HG03097 (cell line): Measurements from ENCODE around the gene RNF11.
"Not testable (repeated sequence)": the region's sequence is repeated elsewhere in the genome, so short reads cannot be mapped to it uniquely, and the experiment has no call there.

Experiments
- ATAC-seq: cut with Tn5 transposase; IDR thresholded peaks from one replicate; pipeline ENCODE4 v1.9.1; 2021; ENCODE audit not compliant: unreplicated experiment, low FRiP score

The RNF11 gene

DNA sequence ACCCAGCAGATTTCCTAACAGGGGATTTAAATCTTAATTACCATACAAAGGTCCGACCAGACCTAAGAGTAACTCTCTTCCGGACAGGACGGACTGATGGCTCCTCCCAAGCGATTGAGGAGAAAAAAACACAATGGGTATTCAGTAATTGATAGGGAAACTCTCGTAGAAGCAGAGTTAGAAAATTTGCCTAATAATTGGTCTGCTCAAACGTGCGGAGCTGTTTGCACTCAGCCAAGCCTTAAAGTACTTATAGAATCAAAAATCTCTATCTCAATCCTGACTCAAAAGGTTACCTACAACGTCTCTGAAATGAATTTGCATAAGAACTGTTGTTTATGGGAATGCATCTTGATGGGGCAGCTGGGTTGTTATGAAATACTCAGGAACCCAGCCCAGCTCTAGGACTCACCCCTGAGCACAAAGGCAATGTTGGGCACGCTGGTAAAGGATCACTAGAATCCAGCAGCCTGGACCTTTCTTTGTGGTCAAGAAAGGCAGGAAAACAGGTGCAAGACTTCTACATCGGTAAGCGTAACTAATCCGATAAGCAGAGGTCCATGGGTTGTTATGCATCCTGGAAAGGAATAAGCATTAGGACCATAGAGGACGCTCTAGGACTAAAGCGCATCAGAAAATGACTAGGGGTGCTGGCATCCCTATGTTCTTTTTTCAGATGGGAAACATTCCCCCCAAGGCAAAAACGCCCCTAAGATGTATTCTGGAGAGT is 8.7 kb upstream of the RNF11 start:
- ATAC-seq, result not testable (repeated sequence)

DNA sequence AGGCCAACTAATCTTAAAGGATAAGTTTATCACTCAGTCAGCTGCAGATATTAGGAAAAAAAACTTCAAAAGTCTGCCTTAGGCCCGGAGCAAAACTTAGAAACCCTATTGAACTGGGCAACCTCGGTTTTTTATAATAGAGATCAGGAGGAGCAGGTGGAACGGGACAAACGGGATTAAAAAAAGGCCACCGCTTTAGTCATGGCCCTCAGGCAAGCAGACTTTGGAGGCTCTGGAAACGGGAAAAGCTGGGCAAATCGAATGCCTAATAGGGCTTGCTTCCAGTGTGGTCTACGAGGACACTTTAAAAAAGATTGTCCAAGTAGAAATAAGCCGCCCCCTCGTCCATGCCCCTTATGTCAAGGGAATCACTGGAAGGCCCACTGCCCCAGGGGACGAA is 7.6 kb upstream of the RNF11 start:
- not testable (repeated sequence) for ATAC-seq

DNA sequence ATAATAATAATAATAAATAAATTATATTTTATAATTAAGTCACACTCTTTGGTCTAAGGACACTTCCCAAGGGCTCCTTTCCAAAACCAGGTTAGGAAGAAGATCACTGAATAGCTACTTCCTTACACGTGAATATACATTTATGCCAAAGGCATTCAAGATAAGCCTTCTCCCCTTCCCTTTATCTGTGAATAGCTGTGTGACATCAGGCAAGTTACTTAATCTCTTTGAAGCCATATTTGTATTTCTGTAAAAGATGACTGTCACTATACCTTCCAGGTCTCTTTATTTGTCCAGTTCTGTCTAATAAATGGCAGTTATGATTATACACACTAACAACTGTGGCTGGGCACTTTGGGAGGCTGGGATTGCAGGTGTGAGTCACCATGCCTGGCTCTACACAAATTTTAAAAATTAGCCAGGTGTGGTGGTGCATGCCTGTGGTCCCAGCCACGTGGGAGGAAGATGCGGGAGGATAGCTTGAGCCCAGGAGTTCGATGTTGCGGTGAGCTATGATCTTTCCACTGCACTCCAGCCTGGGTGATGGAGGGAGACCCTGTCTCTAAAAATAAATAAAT is 5.5 kb upstream of the RNF11 start:
- ATAC-seq, result no peak

DNA sequence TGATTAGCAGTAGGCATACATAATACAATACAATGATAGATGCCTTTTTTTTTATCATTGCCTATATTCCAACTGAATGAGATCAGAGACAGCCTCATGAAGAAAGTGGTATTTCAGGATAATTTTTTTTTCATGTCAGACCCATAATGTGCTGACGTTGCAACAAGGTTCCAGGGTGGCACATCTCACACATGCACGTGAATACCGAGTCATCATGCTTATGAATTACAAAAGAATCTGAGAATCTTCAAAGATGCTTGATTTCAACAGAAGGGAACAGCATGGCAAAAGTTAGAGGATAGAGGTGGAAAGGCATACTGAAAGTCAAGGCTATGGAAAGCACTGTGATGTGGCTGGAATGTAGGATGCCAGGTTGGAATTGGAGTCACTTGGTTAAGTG is 5.0 kb upstream of the RNF11 start:
- no peak for ATAC-seq

DNA sequence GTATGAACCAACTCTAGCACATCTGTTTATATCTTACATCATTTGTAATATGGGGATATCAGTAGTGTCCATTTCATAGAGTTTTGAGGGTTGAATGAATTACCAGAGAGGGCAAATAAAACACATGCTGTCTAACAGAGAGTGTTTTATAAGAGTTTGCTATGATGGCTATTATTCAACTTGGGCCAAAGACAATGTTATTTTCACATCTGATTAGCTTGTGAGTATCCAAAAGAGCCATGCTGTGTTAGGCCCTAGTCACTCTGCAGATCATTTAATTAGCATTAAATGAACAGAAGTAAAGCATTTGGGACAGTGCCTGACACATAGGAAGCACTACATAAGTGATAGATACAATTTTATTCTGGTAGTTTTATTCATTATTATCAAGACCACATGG is 4.2 kb upstream of the RNF11 start:
- ATAC-seq, result no peak

DNA sequence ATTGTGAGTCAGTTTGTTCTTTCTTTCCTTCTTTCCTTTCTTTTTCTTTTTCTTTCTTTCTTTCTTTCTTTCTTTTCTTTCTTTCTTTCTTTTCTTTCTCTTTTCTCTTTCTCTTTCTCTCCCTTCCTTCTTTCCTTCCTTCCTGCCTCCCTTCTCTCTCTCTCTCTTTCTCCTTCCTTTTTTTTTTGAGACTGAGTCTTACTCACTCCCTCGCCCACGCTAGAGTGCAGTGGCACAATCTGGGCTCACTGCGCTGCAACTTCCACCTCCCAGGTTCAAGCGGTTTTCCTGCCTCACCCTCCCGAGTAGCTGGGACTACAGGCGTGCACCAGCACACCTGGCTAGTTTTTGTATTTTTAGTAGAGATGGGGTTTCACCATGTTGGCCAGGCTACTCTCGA is 1.8 kb upstream of the RNF11 start:
- ATAC-seq, result not testable (repeated sequence)

DNA sequence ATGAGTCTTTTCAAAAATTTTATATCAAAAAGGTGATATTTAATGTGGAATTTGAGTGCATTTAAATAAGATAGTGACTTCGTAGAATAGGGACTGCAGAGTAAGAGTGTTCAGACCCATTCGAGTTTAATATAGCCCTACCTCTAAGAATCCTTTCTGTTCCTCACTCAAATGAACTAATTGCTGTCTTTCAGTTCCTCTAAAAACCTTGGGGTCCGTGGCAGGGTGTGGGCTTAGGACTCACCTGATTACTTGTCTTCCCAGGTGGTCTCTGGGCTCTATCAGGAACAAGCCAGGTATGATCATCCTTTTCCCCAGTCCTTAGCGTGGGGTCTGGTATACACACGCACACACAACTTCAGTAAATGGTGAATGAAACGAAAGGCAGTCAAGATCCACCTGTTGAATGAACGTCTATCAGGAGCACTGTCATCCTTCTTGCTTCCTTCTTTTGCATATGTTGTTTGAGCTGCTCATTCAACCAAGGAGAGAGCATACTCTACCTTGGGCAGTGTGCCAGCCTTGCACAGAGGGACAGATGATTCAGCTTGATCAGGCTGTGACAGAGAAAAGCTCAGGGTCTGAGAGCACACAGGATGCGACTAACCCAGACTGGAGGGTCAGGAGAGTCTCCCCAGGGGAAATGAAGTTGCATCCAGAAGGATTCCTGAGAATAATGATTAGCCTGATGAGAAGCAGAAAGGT is 1.2 kb upstream of the RNF11 start:
- ATAC-seq, result peak; percentile 61

DNA sequence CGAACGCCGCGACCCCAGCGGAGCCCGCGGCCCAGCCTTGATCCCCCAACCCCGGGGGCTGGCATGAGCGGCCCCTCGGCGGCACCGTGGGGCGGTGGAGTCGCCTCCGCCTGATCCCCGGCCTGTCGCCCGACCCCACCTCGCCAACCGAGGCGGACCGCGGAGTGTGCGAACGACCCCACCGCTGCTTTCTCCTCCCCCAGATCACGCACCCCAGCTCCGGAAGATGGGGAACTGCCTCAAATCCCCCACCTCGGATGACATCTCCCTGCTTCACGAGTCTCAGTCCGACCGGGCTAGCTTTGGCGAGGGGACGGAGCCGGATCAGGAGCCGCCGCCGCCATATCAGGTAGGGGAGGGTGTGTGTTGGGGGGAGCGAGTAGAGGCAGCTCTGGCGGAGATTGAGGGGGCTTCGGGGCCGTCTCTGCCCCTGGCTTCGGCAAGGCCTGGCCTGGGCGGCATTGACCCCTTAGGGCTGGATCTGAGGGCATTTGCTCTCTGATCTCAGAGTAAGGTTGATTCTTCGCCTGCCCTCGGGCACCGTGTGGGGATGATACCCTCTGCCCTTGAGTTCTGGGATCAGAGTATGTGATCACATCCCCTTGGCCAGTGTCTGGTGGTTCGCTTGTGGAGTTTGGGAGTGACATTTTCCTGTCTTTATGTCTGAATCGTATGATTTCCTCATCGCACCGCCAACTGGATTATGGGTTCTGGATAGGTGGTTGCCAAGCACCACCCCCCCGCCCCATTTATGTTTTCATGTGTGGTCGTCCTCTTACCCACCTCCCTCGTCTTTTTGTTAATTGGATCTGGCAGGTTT is 668 bp downstream of the RNF11 start:
- peak; percentile 7 for ATAC-seq

DNA sequence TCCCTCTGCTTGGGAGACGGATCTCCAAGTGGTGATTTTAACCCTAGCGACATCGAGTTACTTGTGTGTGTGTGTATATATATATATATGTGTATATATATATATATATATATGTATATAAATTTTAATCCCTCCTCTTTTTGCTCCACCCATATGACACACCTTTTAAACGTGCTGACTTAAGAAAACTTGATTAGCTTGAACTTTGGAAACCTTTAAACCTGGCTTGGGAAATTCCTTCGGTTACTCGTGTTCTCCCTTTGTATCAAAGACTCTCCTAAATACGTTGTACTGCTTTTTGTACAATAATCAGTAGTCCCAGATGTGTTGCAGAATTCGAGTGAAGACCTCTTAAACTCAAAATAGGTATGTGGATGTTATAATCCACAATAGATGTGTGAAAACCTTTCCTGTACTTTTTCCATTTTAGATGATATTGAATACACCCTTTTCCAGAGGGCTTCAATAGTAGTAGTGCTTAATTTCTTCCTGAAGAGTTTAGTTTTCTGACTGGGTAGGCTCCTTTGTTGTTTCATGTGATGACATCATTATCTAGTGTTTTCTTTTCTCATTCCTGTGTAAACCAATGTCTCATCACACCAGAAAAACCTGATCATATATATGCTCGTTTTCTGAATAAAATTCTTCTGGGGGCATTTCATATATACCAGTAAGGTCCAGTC is 1.4 kb downstream of the RNF11 start:
- ATAC-seq, result no peak

DNA sequence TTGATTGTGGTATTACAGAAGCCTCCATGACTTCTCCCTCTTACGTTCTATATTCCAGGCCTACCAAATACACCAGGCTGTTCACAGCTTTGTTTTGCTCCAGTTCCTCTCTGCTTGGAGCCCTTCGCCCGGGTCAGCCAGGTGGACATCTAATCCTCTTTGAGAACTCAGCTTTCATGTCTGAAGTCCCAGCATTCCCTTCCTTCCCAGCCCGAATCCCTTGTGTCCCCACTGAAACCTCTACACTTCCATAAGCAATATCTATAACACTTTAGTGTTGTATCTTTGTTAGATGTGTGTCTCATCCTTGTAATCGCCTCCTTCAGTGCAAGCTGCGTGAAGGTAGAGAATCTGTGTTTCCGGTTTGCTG is 1.9 kb downstream of the RNF11 start:
- ATAC-seq, result no peak

DNA sequence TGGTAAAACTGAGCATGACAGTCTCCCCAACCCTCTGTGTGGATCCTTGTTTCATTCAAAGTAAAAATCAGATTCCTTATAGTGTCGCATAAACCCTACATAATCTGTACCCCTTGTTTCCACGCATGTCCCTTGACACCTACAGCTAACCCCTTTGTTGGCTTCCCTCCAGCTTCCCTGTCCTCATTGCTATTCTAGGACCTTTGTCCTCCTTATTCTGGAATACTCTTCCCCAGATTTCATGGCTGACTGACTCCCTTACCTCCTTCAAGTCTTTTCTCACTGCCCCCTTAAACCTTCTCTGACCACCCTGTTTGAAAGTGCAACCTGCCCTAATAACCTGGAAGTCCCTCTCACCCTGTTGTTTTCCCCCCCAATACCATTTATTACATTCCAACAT is 4.0 kb downstream of the RNF11 start:
- ATAC-seq, result no peak

DNA sequence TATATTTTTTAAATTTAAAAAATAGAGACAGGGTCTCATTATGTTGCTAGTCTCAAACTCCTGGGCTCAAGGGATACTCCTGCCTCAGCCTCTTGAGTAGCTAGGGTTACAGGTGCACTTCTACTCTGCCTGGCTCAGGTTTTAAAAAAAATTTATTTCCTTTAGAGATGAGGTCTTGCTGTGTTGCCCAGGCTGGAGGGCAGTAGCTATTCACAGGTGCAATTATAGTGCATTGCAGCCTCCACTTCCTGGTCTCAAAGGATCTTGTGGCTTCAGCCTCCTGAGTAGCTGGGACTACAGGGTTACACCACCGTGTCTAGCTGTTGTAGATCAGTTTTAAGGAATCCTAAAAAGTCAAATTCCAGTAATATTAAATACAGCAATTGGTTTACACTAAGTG is 5.0 kb downstream of the RNF11 start:
- no peak for ATAC-seq

DNA sequence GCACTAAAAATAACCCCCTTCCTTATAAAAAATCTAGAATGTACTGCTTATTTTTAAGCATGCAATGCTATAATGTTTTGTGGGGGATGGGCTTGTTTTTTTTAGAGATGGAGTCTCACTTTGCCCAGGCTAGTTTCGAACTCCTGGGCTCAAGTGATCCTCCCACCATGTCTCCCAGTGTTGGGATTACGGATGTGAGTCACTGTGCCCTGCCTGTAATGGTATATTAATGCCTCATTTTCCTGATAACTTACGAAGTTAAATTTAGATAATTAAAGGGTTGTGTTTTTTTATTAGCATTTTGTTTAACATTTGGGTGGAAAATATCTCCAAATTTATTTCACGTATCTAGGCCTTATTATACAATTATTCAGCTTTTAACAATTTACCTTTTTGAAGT is 6.5 kb downstream of the RNF11 start:
- ATAC-seq, result no peak

DNA sequence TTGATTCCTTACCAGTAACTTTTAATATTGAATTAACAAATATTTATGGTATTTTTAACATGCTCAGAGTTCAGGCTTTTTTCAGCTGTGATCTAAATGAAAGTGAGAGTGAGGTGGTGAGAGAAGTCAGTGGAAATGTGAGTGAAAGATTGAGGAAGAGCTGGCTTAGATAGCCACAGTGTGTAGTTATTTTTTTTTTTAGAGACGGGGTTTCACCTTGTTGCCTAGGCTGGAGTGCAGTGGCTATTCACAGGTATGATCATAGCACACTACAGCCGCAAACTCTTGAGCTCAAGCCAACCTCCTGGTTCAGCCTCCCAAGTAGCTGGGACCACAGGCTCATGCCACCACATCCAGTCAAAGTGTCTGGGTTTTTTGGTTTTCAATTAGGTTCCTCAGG is 10.9 kb downstream of the RNF11 start:
- ATAC-seq, result no peak

DNA sequence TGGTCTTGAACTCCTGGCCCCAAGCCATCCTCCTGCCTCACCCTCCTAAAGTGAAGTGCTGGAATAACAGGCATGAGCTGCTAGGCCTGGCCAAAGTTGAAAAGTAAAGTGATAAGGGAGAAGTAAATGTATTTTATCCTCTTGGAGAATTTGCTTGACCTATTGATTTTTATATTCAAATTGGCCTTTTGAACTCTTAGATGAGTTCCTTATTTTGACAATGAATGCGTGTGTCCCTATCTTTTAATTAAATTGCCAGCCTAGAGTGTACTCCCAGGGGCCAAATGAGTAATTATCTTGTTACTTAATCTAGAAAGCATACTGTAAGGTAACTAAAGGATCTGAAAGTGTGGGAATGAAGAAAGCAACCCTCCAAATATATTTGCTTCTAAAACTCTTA is 11.4 kb downstream of the RNF11 start:
- ATAC-seq, result no peak

DNA sequence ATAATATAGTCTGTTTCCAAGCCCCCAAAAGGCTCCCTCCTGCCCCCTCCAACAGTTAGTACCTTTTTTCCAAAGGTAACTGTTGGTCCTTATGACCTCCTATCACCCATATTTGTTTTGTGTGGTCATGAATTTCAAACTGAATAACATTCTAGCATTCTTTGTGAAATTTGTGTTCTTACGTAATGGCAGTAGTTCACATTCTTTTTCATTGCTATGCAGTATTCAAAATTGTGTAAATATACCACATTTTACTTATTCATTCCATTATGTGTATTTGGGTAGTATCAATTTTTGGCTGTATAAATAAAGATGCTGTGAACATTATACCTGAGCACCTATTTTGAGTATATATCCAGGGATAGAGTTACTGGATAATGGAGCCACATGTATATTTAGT is 13.4 kb downstream of the RNF11 start:
- ATAC-seq, result no peak

DNA sequence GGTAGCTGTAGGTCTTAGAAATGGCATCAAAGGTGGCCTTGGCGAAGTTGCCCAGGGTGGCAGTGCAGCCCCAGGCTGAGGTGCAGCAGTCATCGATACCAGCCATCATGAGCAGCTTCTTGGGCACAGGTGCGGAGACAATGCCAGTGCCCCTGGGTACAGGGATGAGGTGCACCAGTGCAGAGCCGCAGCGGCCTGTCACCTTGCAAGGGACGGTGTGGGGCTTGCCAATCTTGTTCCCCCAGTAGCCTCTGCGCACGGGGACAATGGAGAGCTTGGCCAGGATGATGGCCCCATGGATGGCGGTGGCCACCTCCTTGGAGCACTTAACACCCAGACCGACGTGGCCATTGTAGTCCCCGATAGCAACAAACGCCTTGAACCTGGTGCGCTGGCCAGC is 14.7 kb downstream of the RNF11 start:
- not testable (repeated sequence) for ATAC-seq

DNA sequence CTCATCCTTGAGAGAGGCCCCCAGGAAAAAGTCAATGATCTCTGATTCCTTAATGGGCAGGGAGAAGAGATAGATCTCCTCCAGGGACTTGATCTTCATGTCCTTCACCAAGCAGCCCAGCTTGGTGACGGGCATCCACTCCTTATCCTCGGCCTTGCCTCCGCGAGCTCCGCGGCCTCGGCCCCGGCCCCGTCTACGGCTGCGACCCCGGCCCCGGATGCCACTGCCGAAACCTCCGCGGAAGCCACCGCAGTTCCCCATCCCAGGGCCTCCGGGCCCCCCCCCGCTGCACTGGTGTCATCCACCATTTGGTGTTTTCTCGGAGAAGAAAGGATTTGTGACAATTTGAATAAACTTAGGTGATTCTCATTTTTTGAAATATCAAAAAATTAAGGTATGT is 15.1 kb downstream of the RNF11 start:
- ATAC-seq, result not testable (repeated sequence)

DNA sequence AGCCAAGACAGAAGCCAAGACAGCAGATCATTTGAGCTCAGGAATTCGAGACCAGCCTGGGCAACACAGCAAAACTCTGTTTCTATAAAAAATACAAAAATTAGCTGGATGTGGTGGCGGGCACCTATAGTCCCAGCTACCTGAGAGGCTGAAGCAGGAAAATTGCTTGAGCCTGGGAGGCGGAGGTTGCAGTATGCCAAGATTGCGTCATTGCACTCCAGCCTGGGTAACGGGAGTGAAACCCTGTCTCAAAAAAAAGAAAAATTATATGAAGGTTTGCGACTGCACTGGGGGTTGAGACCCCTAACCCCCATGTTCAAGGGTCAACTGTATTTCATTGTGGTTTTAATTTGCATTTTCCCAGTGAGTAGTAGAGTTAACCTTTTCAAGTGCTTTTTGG is 16.3 kb downstream of the RNF11 start:
- no peak for ATAC-seq

DNA sequence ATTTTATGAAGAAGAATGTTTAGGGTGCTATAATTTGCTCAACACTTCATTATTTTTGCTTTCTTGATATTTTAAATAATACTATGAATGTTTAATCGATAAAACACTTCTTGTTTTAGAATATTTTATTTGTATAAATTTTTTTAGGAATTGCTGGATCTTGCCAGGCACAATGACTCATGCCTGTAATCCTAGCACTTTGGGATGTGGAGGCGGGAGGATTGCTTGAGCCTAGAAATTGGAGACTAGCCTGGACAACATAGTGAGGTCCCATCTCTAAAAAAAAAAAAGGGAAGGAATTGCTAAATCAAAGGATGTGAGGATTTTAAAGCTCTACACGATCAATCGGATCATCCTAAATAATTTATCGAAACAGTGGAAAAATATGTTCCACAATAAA is 17.6 kb downstream of the RNF11 start:
- ATAC-seq, result no peak

DNA sequence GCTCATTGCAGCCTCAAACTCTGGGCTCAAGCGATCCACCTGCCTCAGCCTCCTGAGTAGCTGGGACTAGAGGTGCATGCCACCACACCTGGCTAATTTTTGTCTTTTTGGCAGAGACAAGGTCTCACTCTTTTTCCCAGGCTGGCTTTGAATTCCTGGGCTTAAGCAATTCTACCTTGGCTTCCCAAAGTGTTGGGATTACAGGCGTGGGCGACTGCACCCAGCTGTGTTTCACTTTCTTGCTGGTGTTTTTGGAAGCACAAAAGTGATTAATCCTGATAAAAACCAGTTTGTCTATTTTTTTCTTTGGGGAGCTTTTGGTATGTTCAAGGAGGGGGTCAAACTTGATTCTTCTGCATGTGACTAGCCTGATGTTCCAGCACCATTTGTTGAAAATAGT is 19.3 kb downstream of the RNF11 start:
- ATAC-seq, result no peak
